HepG2 (cell line): ENCODE data around the gene NAV2. TPM values are rescaled to one million over a fixed set of nuclear protein-coding genes. Genes with fewer than 3 reads are reported as not detected.

Experiments used
- ZNF530 ChIP-seq: sonication (generic); formaldehyde crosslinking; IDR thresholded peaks from 2 replicates; pipeline ENCODE4 v1.5.0; 2020; ENCODE audit warnings: low read depth, mild to moderate bottlenecking, missing genetic modification reagents
- polyA plus RNA-seq, 8 experiments: library from polyadenylated mRNA; depleted of rRNA in 3 of 8; stranded (reverse) in 7 of 8; unstranded in 1 of 8; fragments of >200 nt; fragmentation: Illumina TruSeq in 4 of 8; extraction: Trizol in 4 of 8; gene quantifications; 2 replicates each; pipeline versions ENCODE4 v1.2.1 to v1.2.3, GENCODE V29; 2011 to 2016; ENCODE audit warnings: low read depth in 4 of 8, missing spikeins in 1 of 8, mixed read lengths in 1 of 8; ENCODE audit not compliant: insufficient read depth in 1 of 8
- total RNA-seq, 5 experiments: library from RNA; depleted of rRNA; stranded (reverse); fragments of >200 nt; fragmentation: Illumina TruSeq; extraction: Trizol; gene quantifications; 2 replicates each; pipeline ENCODE4 v1.2.3, GENCODE V29; 2016; ENCODE audit warnings: low read depth in 1 of 5
- TF ChIP-seq, protein P1 (sequence below): fragments of 450-650 bp; IDR thresholded peaks from 2 replicates; pipeline ENCODE4 v1.6.1; 2017
- TF ChIP-seq, protein P2 (sequence below), 2 experiments: sonication (generic) in 1 of 2; formaldehyde crosslinking in 1 of 2; IDR thresholded peaks; 2 replicates each; pipeline versions ENCODE4 v1.6.1 to v1.9.0; 2014 to 2022; ENCODE audit warnings: antibody characterized with exemption in 1 of 2, borderline replicate concordance in 1 of 2, inconsistent platforms in 1 of 2, low read depth in 1 of 2, missing genetic modification reagents in 1 of 2
- TF ChIP-seq, protein P3 (sequence below): sonication (generic); formaldehyde crosslinking; IDR thresholded peaks from 2 replicates; pipeline ENCODE4 v1.4.0; 2020; ENCODE audit warnings: low read depth, missing genetic modification reagents

NAV2 gene
- total and polyA plus RNA-seq, 2 of the 13 experiments (the other 11 are each of a cell fraction or from before 2014, with no cell fraction given): 9.3 to 34.6 TPM

- TF ChIP-seq, protein P1, sequence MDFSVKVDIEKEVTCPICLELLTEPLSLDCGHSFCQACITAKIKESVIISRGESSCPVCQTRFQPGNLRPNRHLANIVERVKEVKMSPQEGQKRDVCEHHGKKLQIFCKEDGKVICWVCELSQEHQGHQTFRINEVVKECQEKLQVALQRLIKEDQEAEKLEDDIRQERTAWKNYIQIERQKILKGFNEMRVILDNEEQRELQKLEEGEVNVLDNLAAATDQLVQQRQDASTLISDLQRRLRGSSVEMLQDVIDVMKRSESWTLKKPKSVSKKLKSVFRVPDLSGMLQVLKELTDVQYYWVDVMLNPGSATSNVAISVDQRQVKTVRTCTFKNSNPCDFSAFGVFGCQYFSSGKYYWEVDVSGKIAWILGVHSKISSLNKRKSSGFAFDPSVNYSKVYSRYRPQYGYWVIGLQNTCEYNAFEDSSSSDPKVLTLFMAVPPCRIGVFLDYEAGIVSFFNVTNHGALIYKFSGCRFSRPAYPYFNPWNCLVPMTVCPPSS: no peak
- no peak for TF ChIP-seq ZNF530 (CRISPR knock-in tag)
- TF ChIP-seq, protein P2, sequence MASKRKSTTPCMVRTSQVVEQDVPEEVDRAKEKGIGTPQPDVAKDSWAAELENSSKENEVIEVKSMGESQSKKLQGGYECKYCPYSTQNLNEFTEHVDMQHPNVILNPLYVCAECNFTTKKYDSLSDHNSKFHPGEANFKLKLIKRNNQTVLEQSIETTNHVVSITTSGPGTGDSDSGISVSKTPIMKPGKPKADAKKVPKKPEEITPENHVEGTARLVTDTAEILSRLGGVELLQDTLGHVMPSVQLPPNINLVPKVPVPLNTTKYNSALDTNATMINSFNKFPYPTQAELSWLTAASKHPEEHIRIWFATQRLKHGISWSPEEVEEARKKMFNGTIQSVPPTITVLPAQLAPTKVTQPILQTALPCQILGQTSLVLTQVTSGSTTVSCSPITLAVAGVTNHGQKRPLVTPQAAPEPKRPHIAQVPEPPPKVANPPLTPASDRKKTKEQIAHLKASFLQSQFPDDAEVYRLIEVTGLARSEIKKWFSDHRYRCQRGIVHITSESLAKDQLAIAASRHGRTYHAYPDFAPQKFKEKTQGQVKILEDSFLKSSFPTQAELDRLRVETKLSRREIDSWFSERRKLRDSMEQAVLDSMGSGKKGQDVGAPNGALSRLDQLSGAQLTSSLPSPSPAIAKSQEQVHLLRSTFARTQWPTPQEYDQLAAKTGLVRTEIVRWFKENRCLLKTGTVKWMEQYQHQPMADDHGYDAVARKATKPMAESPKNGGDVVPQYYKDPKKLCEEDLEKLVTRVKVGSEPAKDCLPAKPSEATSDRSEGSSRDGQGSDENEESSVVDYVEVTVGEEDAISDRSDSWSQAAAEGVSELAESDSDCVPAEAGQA (IDR thresholded peaks at IDR 0.05; ENCODE audit: low read depth): no peak
- TF ChIP-seq, protein P2 (CRISPR knock-in tag; IDR thresholded peaks at IDR 0.05; ENCODE audit: borderline replicate concordance): no peak
- TF ChIP-seq, protein P3, sequence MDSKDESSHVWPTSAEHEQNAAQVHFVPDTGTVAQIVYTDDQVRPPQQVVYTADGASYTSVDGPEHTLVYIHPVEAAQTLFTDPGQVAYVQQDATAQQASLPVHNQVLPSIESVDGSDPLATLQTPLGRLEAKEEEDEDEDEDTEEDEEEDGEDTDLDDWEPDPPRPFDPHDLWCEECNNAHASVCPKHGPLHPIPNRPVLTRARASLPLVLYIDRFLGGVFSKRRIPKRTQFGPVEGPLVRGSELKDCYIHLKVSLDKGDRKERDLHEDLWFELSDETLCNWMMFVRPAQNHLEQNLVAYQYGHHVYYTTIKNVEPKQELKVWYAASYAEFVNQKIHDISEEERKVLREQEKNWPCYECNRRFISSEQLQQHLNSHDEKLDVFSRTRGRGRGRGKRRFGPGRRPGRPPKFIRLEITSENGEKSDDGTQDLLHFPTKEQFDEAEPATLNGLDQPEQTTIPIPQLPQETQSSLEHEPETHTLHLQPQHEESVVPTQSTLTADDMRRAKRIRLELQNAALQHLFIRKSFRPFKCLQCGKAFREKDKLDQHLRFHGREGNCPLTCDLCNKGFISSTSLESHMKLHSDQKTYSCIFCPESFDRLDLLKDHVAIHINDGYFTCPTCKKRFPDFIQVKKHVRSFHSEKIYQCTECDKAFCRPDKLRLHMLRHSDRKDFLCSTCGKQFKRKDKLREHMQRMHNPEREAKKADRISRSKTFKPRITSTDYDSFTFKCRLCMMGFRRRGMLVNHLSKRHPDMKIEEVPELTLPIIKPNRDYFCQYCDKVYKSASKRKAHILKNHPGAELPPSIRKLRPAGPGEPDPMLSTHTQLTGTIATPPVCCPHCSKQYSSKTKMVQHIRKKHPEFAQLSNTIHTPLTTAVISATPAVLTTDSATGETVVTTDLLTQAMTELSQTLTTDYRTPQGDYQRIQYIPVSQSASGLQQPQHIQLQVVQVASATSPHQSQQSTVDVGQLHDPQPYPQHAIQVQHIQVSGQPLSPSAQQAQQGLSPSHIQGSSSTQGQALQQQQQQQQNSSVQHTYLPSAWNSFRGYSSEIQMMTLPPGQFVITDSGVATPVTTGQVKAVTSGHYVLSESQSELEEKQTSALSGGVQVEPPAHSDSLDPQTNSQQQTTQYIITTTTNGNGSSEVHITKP: no peak
These were observed 326.3 kb downstream of the NAV2 start (continued) for GRCh38 chr11:20038972-20039371.
